Neural cell (in vitro differentiated cells): Measurements from ENCODE around the gene RPL36. TPM values are rescaled to one million over a fixed set of nuclear protein-coding genes. Genes with fewer than 3 reads are reported as not detected.
"Not testable (repeated sequence)": the region's sequence is repeated elsewhere in the genome, so short reads cannot be mapped to it uniquely, and the experiment has no call there.

Source experiments
- H2AFZ ChIP-seq: fragments of 200-600, 300-800 bp; sonication (generic), shearing (Covaris generic); 2 replicates; pipeline ENCODE4 v1.6.0; 2014; ENCODE audit warnings: low read depth, mild to moderate bottlenecking, antibody characterized with exemption, low read length, moderate library complexity
- H3F3A ChIP-seq: fragments of 200-600 bp; shearing (Covaris generic); 2 replicates; pipeline ENCODE4 v1.6.1; 2016; ENCODE audit warnings: mild to moderate bottlenecking, moderate library complexity, mixed read lengths, antibody characterized with exemption, low read length; ENCODE audit not compliant: insufficient read depth, poor library complexity, severe bottlenecking
- H3K27ac ChIP-seq: fragments of 200-600, 300-800 bp; sonication (generic), shearing (Covaris generic); 2 replicates; pipeline ENCODE4 v1.5.1; 2014; ENCODE audit warnings: mild to moderate bottlenecking, low read length, moderate library complexity
- H3K27me3 ChIP-seq: fragments of 300-800, 200-600 bp; sonication (generic), shearing (Covaris generic); 2 replicates; pipeline ENCODE4 v1.6.0; 2014; ENCODE audit warnings: mild to moderate bottlenecking, low read depth, low read length, moderate library complexity; ENCODE audit not compliant: insufficient read depth
- H3K36me3 ChIP-seq: fragments of 300-800, 200-600 bp; sonication (generic), shearing (Covaris generic); 2 replicates; pipeline ENCODE4 v1.5.1; 2014; ENCODE audit warnings: mild to moderate bottlenecking, antibody characterized with exemption, low read length, moderate library complexity; ENCODE audit not compliant: insufficient read depth
- H3K4me2 ChIP-seq: fragments of 300-800, 200-600 bp; sonication (generic), shearing (Covaris generic); 2 replicates; pipeline ENCODE4 v1.6.0; 2014; ENCODE audit warnings: mild to moderate bottlenecking, low read length
- H3K4me3 ChIP-seq: fragments of 300-800, 200-600 bp; sonication (generic), shearing (Covaris generic); 2 replicates; pipeline ENCODE4 v1.5.1; 2014; ENCODE audit warnings: mild to moderate bottlenecking, low read length, moderate library complexity
- H3K79me2 ChIP-seq: fragments of 200-600 bp; shearing (Covaris generic); replicated peaks from 2 replicates; pipeline ENCODE4 v1.6.0; 2014; ENCODE audit warnings: mild to moderate bottlenecking, low read length, moderate library complexity; ENCODE audit not compliant: insufficient read depth
- H3K9ac ChIP-seq: fragments of 300-800, 200-600 bp; sonication (generic), shearing (Covaris generic); 2 replicates; pipeline ENCODE4 v1.6.1; 2016; ENCODE audit warnings: mild to moderate bottlenecking, low read length, mixed read lengths
- H3K9me2 ChIP-seq: fragments of 200-600 bp; shearing (Covaris generic); 2 replicates; pipeline ENCODE4 v1.6.1; 2016; ENCODE audit warnings: mild to moderate bottlenecking, low read length, mixed read lengths; ENCODE audit not compliant: insufficient read depth
- H3K9me3 ChIP-seq: fragments of 200-600, 300-800 bp; sonication (generic), shearing (Covaris generic); 2 replicates; pipeline ENCODE4 v1.6.1; 2016; ENCODE audit warnings: mild to moderate bottlenecking, mixed run types, low read length, moderate library complexity, mixed read lengths
- H4K20me1 ChIP-seq: fragments of 200-600 bp; shearing (Covaris generic); 2 replicates; pipeline ENCODE4 v1.6.1; 2016; ENCODE audit warnings: mild to moderate bottlenecking, mixed run types; ENCODE audit not compliant: insufficient read depth
- CTCF ChIP-seq: fragments of 450-650 bp; IDR thresholded peaks from 2 replicates; pipeline ENCODE4 v1.5.1; 2014; ENCODE audit warnings: antibody characterized with exemption, mild to moderate bottlenecking, moderate library complexity; ENCODE audit not compliant: poor library complexity, severe bottlenecking
- EP300 ChIP-seq: fragments of 450-650 bp; conservative IDR thresholded peaks from 2 replicates; pipeline ENCODE4 v1.6.1; 2014; ENCODE audit warnings: antibody characterized with exemption, mild to moderate bottlenecking, moderate library complexity; ENCODE audit not compliant: poor library complexity, severe bottlenecking
- EZH2 ChIP-seq: fragments of 200-600, 300-800 bp; shearing (Covaris generic), sonication (generic); IDR thresholded peaks from 2 replicates; pipeline ENCODE4 v1.6.1; 2014; ENCODE audit warnings: antibody characterized with exemption, low read length, borderline replicate concordance, mild to moderate bottlenecking; ENCODE audit not compliant: insufficient read depth, poor library complexity, severe bottlenecking
- MXI1 ChIP-seq: fragments of 450-650 bp; conservative IDR thresholded peaks from 2 replicates; pipeline ENCODE4 v1.6.1; 2014; ENCODE audit warnings: antibody characterized with exemption, mild to moderate bottlenecking; ENCODE audit not compliant: poor library complexity, severe bottlenecking
- RAD21 ChIP-seq: fragments of 450-650 bp; conservative IDR thresholded peaks from 2 replicates; pipeline ENCODE4 v1.6.1; 2014; ENCODE audit warnings: antibody characterized with exemption, mild to moderate bottlenecking, moderate library complexity
- REST ChIP-seq: IDR thresholded peaks from 2 replicates; pipeline ENCODE4 v1.6.1; 2012; ENCODE audit warnings: borderline replicate concordance
- SMC3 ChIP-seq: fragments of 450-650 bp; conservative IDR thresholded peaks from 2 replicates; pipeline ENCODE4 v1.6.1; 2014; ENCODE audit warnings: antibody characterized with exemption, mild to moderate bottlenecking, moderate library complexity; ENCODE audit not compliant: poor library complexity
- TAF1 ChIP-seq: IDR thresholded peaks from 2 replicates; pipeline ENCODE4 v1.6.1; 2012; ENCODE audit warnings: low read depth
- polyA plus RNA-seq: library from polyadenylated mRNA; depleted of rRNA; stranded (reverse); fragments of >200 nt; gene quantifications from 2 replicates; pipeline ENCODE4 v1.2.3, GENCODE V29; 2014

Gene RPL36
- polyA plus RNA-seq, 1 donor from 2014 or later: 358 TPM

- Histone ChIP-seq H2AFZ (no peak overlapping the region), H3F3A (no peaks in the 10 kb centered on the region), H3K79me2 (no peaks in the 10 kb centered on the region), H3K4me2 (no peak overlapping the region), H4K20me1 (no peaks in the 10 kb centered on the region), H3K9me3 (no peaks in the 10 kb centered on the region), H3K27me3 (no peaks in the 10 kb centered on the region), H3K27ac (no peak overlapping the region), H3K9me2 (no peaks in the 10 kb centered on the region), H3K36me3 (no peaks in the 10 kb centered on the region), H3K9ac (no peak overlapping the region), H3K4me3 (no peak overlapping the region)
- no peak for TF ChIP-seq MXI1
- TF ChIP-seq SMC3: no peak
- no peak for TF ChIP-seq EZH2
- no peak for TF ChIP-seq TAF1
- TF ChIP-seq EP300: no peak
- no peak for TF ChIP-seq RAD21
- TF ChIP-seq REST: no peak
These were observed 10.5 kb downstream of the RPL36 start for GRCh38 chr19:5700455-5701092.

GRCh38 chr19:5702053-5702410 lies 11.9 kb downstream of the RPL36 start:
- not testable (repeated sequence) for H4K20me1 ChIP-seq, H2AFZ ChIP-seq, H3K36me3 ChIP-seq

GRCh38 chr19:5703819-5704818 lies 14.0 kb downstream of the RPL36 start:
- no peaks in the 10 kb centered on the region for H3K27me3 ChIP-seq
- no peak for TF ChIP-seq MXI1
- TF ChIP-seq REST: no peak
- TF ChIP-seq RAD21: no peak
- TF ChIP-seq CTCF: no peak
- no peak for TF ChIP-seq SMC3
- no peak for TF ChIP-seq EP300
- no peak for TF ChIP-seq TAF1
- H3K36me3 ChIP-seq: no peaks in the 10 kb centered on the region

More at GRCh38 chr19:5702053-5702410, 11.9 kb downstream of the RPL36 start:
- H3K79me2 ChIP-seq, H3K9me3 ChIP-seq, H3K9ac ChIP-seq, H3K27ac ChIP-seq, H3K4me2 ChIP-seq, H3K27me3 ChIP-seq, H3F3A ChIP-seq, H3K9me2 ChIP-seq, H3K4me3 ChIP-seq: not testable (repeated sequence)

More at GRCh38 chr19:5703819-5704818, 14.0 kb downstream of the RPL36 start:
- Histone ChIP-seq H3K9me2 (no peaks in the 10 kb centered on the region), H3K4me3 (no peak overlapping the region), H3K79me2 (no peaks in the 10 kb centered on the region), H3K27ac (no peak overlapping the region), H3K9ac (no peak overlapping the region), H3F3A (no peaks in the 10 kb centered on the region), H4K20me1 (no peaks in the 10 kb centered on the region), H2AFZ (no peak overlapping the region), H3K9me3 (no peaks in the 10 kb centered on the region), H3K4me2 (no peak overlapping the region)
